Measurements from ENCODE around the gene S100A6.
A peak's percentile ranks its signal among the peaks of the same experiment; 100 is the strongest.
"Not testable (repeated sequence)": the region's sequence is repeated elsewhere in the genome, so short reads cannot be mapped to it uniquely, and the experiment has no call there.

S100A6 gene

GRCh38 chr1:153535242-153536011 is at the start of gene S100A6:
TSS of gene S100A6 (minus strand) at chr1:153535991. CDS start at chr1:153535339, 652 bp downstream.
- no peak for DNase-seq

GRCh38 chr1:153585006-153585405 is 49.2 kb upstream of the S100A6 start:
- no peak for DNase-seq

GRCh38 chr1:153583976-153584375 is 48.2 kb upstream of the S100A6 start:
- no peak for DNase-seq

- DNase-seq: not testable (repeated sequence)
Measured at GRCh38 chr1:153583514-153583913, 47.7 kb upstream of the S100A6 start.

- DNase-seq: not testable (repeated sequence)
Measured at GRCh38 chr1:153582836-153583235, 47.0 kb upstream of the S100A6 start.

GRCh38 chr1:153578936-153579335 is 43.1 kb upstream of the S100A6 start:
- no peak for DNase-seq

GRCh38 chr1:153578490-153578889 is 42.7 kb upstream of the S100A6 start:
- no peak for DNase-seq

GRCh38 chr1:153577624-153578051 is 41.8 kb upstream of the S100A6 start:
- no peak for DNase-seq

- no peak for DNase-seq
Measured at GRCh38 chr1:153577138-153577537, 41.3 kb upstream of the S100A6 start.

GRCh38 chr1:153575497-153575896 is 39.7 kb upstream of the S100A6 start:
- not testable (repeated sequence) for DNase-seq

- not testable (repeated sequence) for DNase-seq
Measured at GRCh38 chr1:153575081-153575491, 39.3 kb upstream of the S100A6 start.

GRCh38 chr1:153573351-153573750 is 37.6 kb upstream of the S100A6 start:
- no peak for DNase-seq

- peak; percentile 31 to 32 for DNase-seq
Measured at GRCh38 chr1:153572569-153573015, 36.8 kb upstream of the S100A6 start.

- no peak for DNase-seq
Measured at GRCh38 chr1:153571706-153572105, 35.9 kb upstream of the S100A6 start.

- no peak for DNase-seq
Measured at GRCh38 chr1:153570874-153571273, 35.1 kb upstream of the S100A6 start.

- DNase-seq: no peak
Measured at GRCh38 chr1:153569465-153569864, 33.7 kb upstream of the S100A6 start.

GRCh38 chr1:153568367-153569099 is 32.7 kb upstream of the S100A6 start:
- DNase-seq: peak; percentile 75 to 76

- peak; percentile 13 to 32 for DNase-seq
Measured at GRCh38 chr1:153567621-153568366, 32.0 kb upstream of the S100A6 start.

- DNase-seq: peak; percentile 87 to 90
Measured at GRCh38 chr1:153566414-153567371, 30.9 kb upstream of the S100A6 start.

GRCh38 chr1:153565529-153566374 is 30.0 kb upstream of the S100A6 start, which contains the start of gene S100A2:
TSS of gene S100A2 (minus strand) at chr1:153565844. CDS start at chr1:153563877, 1,967 bp downstream.
- peak; percentile 31 to 41 for DNase-seq

- DNase-seq: no peak
Measured at GRCh38 chr1:153563991-153564390, 28.2 kb upstream of the S100A6 start.
